Testis (tissue), 2 donors: Measurements from ENCODE around the gene ZNF486.

ENCODE experiments used
- POLR2A ChIP-seq: fragments of 450-650 bp; IDR thresholded peaks from one replicate; pipeline ENCODE4 v1.6.1; 2017; ENCODE audit warnings: antibody characterized with exemption, mild to moderate bottlenecking, moderate library complexity
- TF ChIP-seq, protein P1 (sequence below), 3 experiments: fragments of 450-650 bp in 2 of 3; fragments of 200-600 bp in 1 of 3; sonication (generic) in 1 of 3; IDR thresholded peaks; one replicate each; pipeline ENCODE4 v1.5.1; 2016 to 2019; ENCODE audit warnings: antibody characterized with exemption in 3 of 3, mild to moderate bottlenecking in 2 of 3, moderate library complexity in 1 of 3

DNA sequence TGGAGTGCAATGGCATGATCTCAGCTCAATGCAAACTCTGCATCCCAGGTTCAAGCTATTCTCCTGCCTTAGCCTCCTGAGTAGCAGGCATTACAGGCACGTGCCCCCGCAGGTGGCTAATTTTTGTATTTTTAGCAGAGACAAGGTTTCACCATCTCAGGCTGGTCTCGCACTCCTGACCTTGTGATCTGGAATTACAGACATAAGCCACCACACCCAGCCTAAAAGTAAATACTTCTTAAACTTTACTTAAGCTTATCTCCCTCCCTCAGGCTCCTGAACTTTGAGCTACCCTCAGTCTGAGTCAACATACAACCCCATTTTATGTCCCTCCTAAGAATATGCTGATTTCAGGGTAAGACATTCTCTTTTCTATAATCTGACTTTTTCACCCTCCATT, 66.1 kb downstream of the ZNF486 start:
- TF ChIP-seq, protein P1, sequence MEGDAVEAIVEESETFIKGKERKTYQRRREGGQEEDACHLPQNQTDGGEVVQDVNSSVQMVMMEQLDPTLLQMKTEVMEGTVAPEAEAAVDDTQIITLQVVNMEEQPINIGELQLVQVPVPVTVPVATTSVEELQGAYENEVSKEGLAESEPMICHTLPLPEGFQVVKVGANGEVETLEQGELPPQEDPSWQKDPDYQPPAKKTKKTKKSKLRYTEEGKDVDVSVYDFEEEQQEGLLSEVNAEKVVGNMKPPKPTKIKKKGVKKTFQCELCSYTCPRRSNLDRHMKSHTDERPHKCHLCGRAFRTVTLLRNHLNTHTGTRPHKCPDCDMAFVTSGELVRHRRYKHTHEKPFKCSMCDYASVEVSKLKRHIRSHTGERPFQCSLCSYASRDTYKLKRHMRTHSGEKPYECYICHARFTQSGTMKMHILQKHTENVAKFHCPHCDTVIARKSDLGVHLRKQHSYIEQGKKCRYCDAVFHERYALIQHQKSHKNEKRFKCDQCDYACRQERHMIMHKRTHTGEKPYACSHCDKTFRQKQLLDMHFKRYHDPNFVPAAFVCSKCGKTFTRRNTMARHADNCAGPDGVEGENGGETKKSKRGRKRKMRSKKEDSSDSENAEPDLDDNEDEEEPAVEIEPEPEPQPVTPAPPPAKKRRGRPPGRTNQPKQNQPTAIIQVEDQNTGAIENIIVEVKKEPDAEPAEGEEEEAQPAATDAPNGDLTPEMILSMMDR (IDR thresholded peaks at IDR 0.05): no peak
- no peak for TF ChIP-seq POLR2A
